Activated naive CD8-positive, alpha-beta T cell treated with anti-CD3 and anti-CD28 coated beads, Interleukin-2, amount 50 U/mL, for 24 hours (primary cell): ENCODE results near the gene PRIM2.
"Not testable (repeated sequence)": the region's sequence is repeated elsewhere in the genome, so short reads cannot be mapped to it uniquely, and the experiment has no call there.

Experiments used
- ATAC-seq: fragments of 150-1000 bp; cut with Tn5 transposase; one replicate; pipeline ENCODE4 v1.10.0; 2021
- DNase-seq: peaks from one replicate; pipeline ENCODE4 v3.0.0; 2021
- H3K27ac Mint-ChIP-seq: one replicate; pipeline ENCODE4 v1.8.0; 2021; ENCODE audit warnings: mild to moderate bottlenecking, mixed read lengths
- H3K27me3 Mint-ChIP-seq: one replicate; pipeline ENCODE4 v1.8.0; 2021; ENCODE audit warnings: mixed read lengths
- H3K36me3 Mint-ChIP-seq: one replicate; pipeline ENCODE4 v1.8.0; 2021; ENCODE audit warnings: low read depth, mixed read lengths
- H3K4me1 Mint-ChIP-seq: one replicate; pipeline ENCODE4 v1.8.0; 2021; ENCODE audit warnings: mixed read lengths
- H3K4me3 Mint-ChIP-seq: one replicate; pipeline ENCODE4 v1.8.0; 2021; ENCODE audit warnings: mild to moderate bottlenecking, moderate library complexity, mixed read lengths
- H3K9me3 Mint-ChIP-seq: one replicate; pipeline ENCODE4 v1.8.0; 2021; ENCODE audit warnings: mixed read lengths

PRIM2 gene

GRCh38 chr6:57435475-57436160 is 118.2 kb downstream of the PRIM2 start:
- peaks cover 22% of the 10 kb centered on the region for H3K4me1 Mint-ChIP-seq
- H3K27ac Mint-ChIP-seq = no peak overlapping the region
- H3K36me3 Mint-ChIP-seq = peaks cover 9% of the 10 kb centered on the region
- no peak overlapping the region for H3K4me3 Mint-ChIP-seq
- no peaks in the 10 kb centered on the region for H3K27me3 Mint-ChIP-seq
- ATAC-seq (no peak), DNase-seq (no peak)
- no peaks in the 10 kb centered on the region for H3K9me3 Mint-ChIP-seq

- not testable (repeated sequence) for ATAC-seq, H3K27ac Mint-ChIP-seq, H3K27me3 Mint-ChIP-seq, H3K36me3 Mint-ChIP-seq, H3K4me3 Mint-ChIP-seq, DNase-seq, H3K9me3 Mint-ChIP-seq, H3K4me1 Mint-ChIP-seq
Observed at GRCh38 chr6:57440735-57441134, 123.3 kb downstream of the PRIM2 start.

DNA sequence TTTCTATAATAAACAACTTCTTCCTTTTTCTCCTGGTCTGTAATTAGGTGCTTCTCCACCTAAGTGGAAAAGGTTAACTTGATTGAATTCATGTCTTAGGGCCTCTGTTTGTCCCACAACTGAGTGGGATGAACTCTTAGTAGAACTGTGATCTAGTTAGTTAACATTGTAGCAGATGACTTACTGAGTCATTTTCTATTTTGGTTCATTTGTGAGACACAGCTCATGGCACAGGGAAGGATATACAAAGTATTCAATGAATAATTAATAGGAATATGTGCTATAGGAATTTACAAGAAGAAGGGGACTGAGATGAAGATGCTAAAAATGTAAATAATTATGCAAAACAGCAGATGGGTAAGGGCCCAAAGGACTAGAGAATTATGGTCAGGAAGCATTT is 124.7 kb downstream of the PRIM2 start:
- H3K36me3 Mint-ChIP-seq, H3K4me3 Mint-ChIP-seq, H3K4me1 Mint-ChIP-seq, H3K27me3 Mint-ChIP-seq, H3K9me3 Mint-ChIP-seq, ATAC-seq, H3K27ac Mint-ChIP-seq, DNase-seq: not testable (repeated sequence)

DNA sequence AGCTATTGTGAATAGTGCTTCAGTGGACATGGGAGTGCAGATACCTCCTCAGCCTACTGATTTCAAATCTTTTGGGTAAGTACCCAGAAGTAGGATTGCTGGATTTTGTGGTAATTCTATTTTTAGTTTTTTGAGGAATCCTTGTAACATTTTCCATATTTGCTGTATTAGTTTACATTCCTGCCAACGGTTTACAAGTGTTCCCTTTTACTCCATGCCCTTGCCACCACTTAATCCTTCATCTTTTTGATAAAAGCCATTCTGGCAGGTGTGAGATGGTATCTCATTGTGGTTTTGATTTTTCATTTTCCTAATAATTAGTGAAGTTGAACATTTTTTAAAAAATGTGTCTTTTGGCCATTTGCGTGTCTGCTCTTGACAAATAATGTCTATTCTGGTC is 125.8 kb downstream of the PRIM2 start:
- not testable (repeated sequence) for H3K27me3 Mint-ChIP-seq, H3K4me3 Mint-ChIP-seq, H3K27ac Mint-ChIP-seq, H3K4me1 Mint-ChIP-seq, DNase-seq, H3K9me3 Mint-ChIP-seq, ATAC-seq
- peaks cover 10% of the 10 kb centered on the region for H3K36me3 Mint-ChIP-seq

DNA sequence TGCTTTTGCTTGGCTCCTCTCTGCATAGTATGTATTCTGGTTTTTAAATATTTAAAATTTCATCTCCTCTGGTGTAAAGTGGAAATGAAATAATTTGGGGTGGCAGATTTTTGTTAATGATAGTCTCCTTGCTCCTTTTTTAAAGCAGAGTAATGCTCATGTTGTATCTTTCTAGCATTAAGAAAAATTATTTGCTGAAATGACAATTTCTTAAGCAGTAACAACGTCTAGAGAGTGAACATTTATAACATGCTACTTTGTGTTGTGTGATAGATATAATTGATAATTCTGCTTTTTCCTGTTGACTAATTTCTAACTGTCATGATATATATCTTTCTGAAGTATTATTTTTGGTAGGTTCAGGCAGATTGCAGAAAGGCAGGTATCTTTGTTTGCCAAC is 127.4 kb downstream of the PRIM2 start:
- ATAC-seq, H3K9me3 Mint-ChIP-seq, H3K4me3 Mint-ChIP-seq, H3K4me1 Mint-ChIP-seq, DNase-seq, H3K27ac Mint-ChIP-seq, H3K27me3 Mint-ChIP-seq: not testable (repeated sequence)
- H3K36me3 Mint-ChIP-seq = peaks cover 13% of the 10 kb centered on the region

DNA sequence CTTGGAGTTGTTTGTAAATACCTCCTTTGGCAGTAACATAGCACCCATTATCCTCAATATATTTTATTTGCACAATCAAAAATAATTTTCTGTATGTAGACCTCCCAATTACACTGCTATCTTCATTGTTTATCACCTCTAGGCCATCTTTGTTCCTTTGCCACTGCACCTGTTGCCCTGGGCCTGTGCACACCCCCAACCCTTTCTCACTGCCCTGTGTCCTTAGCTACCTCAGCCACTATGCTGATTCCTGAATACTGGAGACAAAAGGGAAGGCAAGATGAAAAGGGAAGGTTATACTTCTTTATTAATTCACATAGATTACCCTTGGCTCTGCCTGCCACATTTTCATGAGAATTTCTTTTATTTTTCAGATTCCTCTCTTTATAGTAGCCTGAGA is 127.9 kb downstream of the PRIM2 start:
- not testable (repeated sequence) for H3K27me3 Mint-ChIP-seq, H3K4me1 Mint-ChIP-seq, H3K4me3 Mint-ChIP-seq, H3K27ac Mint-ChIP-seq, ATAC-seq, DNase-seq, H3K9me3 Mint-ChIP-seq
- H3K36me3 Mint-ChIP-seq = peaks cover 13% of the 10 kb centered on the region

GRCh38 chr6:57445790-57446468 is 128.5 kb downstream of the PRIM2 start:
- H3K4me3 Mint-ChIP-seq, DNase-seq, H3K27ac Mint-ChIP-seq, H3K4me1 Mint-ChIP-seq, ATAC-seq, H3K27me3 Mint-ChIP-seq, H3K9me3 Mint-ChIP-seq: not testable (repeated sequence)
- H3K36me3 Mint-ChIP-seq = peaks cover 13% of the 10 kb centered on the region

- peaks cover 20% of the 10 kb centered on the region for H3K36me3 Mint-ChIP-seq
- DNase-seq, H3K4me3 Mint-ChIP-seq, H3K9me3 Mint-ChIP-seq, H3K27ac Mint-ChIP-seq, ATAC-seq, H3K27me3 Mint-ChIP-seq, H3K4me1 Mint-ChIP-seq: not testable (repeated sequence)
Observed at GRCh38 chr6:57449496-57450066, 132.2 kb downstream of the PRIM2 start.

GRCh38 chr6:57459781-57460180 is 142.4 kb downstream of the PRIM2 start:
- not testable (repeated sequence) for ATAC-seq, H3K9me3 Mint-ChIP-seq, DNase-seq

DNA sequence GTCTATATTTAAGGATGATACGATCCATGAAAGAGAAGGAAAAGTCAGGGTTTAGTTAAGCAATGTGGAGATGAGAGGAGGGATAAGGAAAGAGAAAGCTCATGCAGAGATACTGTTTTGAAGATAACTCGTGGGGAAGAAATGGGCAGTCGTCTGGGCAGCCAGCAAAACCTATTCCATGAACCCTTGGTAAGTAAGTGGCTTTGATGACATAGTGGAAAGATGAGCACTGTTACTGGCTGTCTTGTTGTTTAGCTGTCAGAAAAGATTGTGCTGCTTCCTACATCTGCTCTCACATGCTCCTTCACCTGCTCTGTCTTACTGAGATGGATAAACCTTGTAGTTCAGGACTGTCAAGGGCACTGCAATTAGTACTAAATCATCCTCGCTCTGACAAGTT is 143.6 kb downstream of the PRIM2 start:
- not testable (repeated sequence) for H3K4me3 Mint-ChIP-seq, H3K27me3 Mint-ChIP-seq, H3K9me3 Mint-ChIP-seq, ATAC-seq, H3K4me1 Mint-ChIP-seq, DNase-seq
- Mint-ChIP-seq H3K36me3 (peaks cover 15% of the 10 kb centered on the region), H3K27ac (peak overlapping the region; percentile 26)

More at GRCh38 chr6:57459781-57460180, 142.4 kb downstream of the PRIM2 start:
- not testable (repeated sequence) for H3K27me3 Mint-ChIP-seq, H3K27ac Mint-ChIP-seq, H3K4me3 Mint-ChIP-seq, H3K4me1 Mint-ChIP-seq
- H3K36me3 Mint-ChIP-seq = peaks cover 15% of the 10 kb centered on the region

DNA sequence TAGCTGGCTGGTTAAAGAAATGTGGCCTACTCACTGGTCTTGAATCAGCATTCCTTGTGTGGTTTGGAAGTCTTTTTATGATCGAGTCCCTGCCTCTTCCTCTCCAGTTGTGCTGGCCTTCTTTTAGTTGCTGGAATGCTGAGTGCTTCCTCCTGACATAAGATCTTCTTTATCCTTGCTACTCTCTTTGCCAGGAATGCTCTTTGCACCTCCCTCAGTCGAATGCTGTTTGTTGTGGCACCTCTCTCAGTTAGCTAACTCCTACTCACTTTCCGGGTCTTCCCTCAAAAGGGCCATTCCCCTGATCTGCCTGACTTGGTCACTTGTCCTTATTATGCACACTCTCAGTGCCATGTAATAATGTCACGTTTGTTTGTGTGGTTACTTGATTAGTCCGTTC is 146.4 kb downstream of the PRIM2 start:
- not testable (repeated sequence) for H3K4me1 Mint-ChIP-seq, H3K9me3 Mint-ChIP-seq, H3K4me3 Mint-ChIP-seq, DNase-seq, H3K27me3 Mint-ChIP-seq, ATAC-seq, H3K27ac Mint-ChIP-seq
- peaks cover 10% of the 10 kb centered on the region for H3K36me3 Mint-ChIP-seq

- not testable (repeated sequence) for DNase-seq, H3K4me3 Mint-ChIP-seq, H3K27me3 Mint-ChIP-seq, H3K9me3 Mint-ChIP-seq, ATAC-seq, H3K36me3 Mint-ChIP-seq, H3K27ac Mint-ChIP-seq, H3K4me1 Mint-ChIP-seq
Observed at GRCh38 chr6:57465968-57466367, 148.5 kb downstream of the PRIM2 start.

- H3K4me3 Mint-ChIP-seq = no peak overlapping the region
- no peak for ATAC-seq
- no peaks in the 10 kb centered on the region for H3K9me3 Mint-ChIP-seq
- no peak for DNase-seq
- no peaks in the 10 kb centered on the region for H3K27me3 Mint-ChIP-seq
- no peak overlapping the region for H3K27ac Mint-ChIP-seq
- peaks cover 3% of the 10 kb centered on the region for H3K36me3 Mint-ChIP-seq
- no peaks in the 10 kb centered on the region for H3K4me1 Mint-ChIP-seq
Observed at GRCh38 chr6:57469072-57469471, 151.6 kb downstream of the PRIM2 start.

- not testable (repeated sequence) for H3K4me3 Mint-ChIP-seq, ATAC-seq, H3K27me3 Mint-ChIP-seq, H3K4me1 Mint-ChIP-seq, H3K36me3 Mint-ChIP-seq, DNase-seq, H3K27ac Mint-ChIP-seq, H3K9me3 Mint-ChIP-seq
Observed at GRCh38 chr6:57470148-57470547, 152.7 kb downstream of the PRIM2 start.

- not testable (repeated sequence) for H3K27me3 Mint-ChIP-seq, ATAC-seq, H3K36me3 Mint-ChIP-seq, H3K27ac Mint-ChIP-seq, H3K9me3 Mint-ChIP-seq, H3K4me1 Mint-ChIP-seq, DNase-seq, H3K4me3 Mint-ChIP-seq
Observed at GRCh38 chr6:57471314-57471864, 154.0 kb downstream of the PRIM2 start.
